ENCODE results near the gene NAXD. TPM values are rescaled to one million over a fixed set of nuclear protein-coding genes. Genes with fewer than 3 reads are reported as not detected.

The NAXD gene
- total RNA-seq, 1 experiment from 2014 or later = 15.1 TPM

GRCh38 chr13:110651271-110651670 lies 35.9 kb downstream of the NAXD start:
- POLR2A ChIA-PET = no interaction called here
- ATAC-seq (no peak), DNase-seq (ENCODE audit: low read depth, low spot score) (no peak)
- TF ChIP-seq CTCF (IDR thresholded peaks at IDR 0.05) (no peak), SIN3A (IDR thresholded peaks at IDR 0.05; ENCODE audit: borderline replicate concordance, insufficient read depth, low read depth, low read length) (no peak), TCF7L2 (IDR thresholded peaks at IDR 0.05; ENCODE audit: low read depth, low read length) (no peak), POLR2AphosphoS5 (IDR thresholded peaks at IDR 0.05; ENCODE audit: low read depth, low read length) (no peak)
- TF ChIP-seq, protein P1, sequence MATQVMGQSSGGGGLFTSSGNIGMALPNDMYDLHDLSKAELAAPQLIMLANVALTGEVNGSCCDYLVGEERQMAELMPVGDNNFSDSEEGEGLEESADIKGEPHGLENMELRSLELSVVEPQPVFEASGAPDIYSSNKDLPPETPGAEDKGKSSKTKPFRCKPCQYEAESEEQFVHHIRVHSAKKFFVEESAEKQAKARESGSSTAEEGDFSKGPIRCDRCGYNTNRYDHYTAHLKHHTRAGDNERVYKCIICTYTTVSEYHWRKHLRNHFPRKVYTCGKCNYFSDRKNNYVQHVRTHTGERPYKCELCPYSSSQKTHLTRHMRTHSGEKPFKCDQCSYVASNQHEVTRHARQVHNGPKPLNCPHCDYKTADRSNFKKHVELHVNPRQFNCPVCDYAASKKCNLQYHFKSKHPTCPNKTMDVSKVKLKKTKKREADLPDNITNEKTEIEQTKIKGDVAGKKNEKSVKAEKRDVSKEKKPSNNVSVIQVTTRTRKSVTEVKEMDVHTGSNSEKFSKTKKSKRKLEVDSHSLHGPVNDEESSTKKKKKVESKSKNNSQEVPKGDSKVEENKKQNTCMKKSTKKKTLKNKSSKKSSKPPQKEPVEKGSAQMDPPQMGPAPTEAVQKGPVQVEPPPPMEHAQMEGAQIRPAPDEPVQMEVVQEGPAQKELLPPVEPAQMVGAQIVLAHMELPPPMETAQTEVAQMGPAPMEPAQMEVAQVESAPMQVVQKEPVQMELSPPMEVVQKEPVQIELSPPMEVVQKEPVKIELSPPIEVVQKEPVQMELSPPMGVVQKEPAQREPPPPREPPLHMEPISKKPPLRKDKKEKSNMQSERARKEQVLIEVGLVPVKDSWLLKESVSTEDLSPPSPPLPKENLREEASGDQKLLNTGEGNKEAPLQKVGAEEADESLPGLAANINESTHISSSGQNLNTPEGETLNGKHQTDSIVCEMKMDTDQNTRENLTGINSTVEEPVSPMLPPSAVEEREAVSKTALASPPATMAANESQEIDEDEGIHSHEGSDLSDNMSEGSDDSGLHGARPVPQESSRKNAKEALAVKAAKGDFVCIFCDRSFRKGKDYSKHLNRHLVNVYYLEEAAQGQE (IDR thresholded peaks at IDR 0.05; ENCODE audit: insufficient read depth in 1 of 2, low read depth in 2 of 2, low read length in 1 of 2) = no peak
- H3K9me3 ChIP-seq (ENCODE audit: control insufficient read depth, insufficient read depth, low read depth, low read length) = no peaks in the 10 kb centered on the region
- CTCF ChIA-PET = no interaction called here
- no TSS peak for BruUV-seq (replicated peaks)
- no peaks in the 10 kb centered on the region for H3K36me3 ChIP-seq (ENCODE audit: control insufficient read depth, insufficient read depth, low read length)
- no peak overlapping the region for H3K27ac ChIP-seq (ENCODE audit: low read length)
- H3K4me1 ChIP-seq (ENCODE audit: control insufficient read depth, insufficient read depth, low read length) = no peaks in the 10 kb centered on the region
- no peaks in the 10 kb centered on the region for H3K27me3 ChIP-seq (ENCODE audit: control insufficient read depth, insufficient read depth, low read length)
- in situ Hi-C loops (cut with HindIII; ENCODE audit: low pct_unique_long_range_greater_than_20kb, low sequenced_read_pairs) (no loop called here), intact Hi-C loops (cut with micrococcal nuclease; ENCODE audit: unreplicated experiment) (no loop called here)
- H3K4me3 ChIP-seq (ENCODE audit: low read depth in 2 of 2, low read length in 2 of 2) = no peak overlapping the region

GRCh38 chr13:110651726-110652230 lies 36.4 kb downstream of the NAXD start:
- Histone ChIP-seq H3K27me3 (ENCODE audit: control insufficient read depth, insufficient read depth, low read length) (no peaks in the 10 kb centered on the region), H3K4me3 (ENCODE audit: low read depth in 2 of 2, low read length in 2 of 2) (no peak overlapping the region), H3K36me3 (ENCODE audit: control insufficient read depth, insufficient read depth, low read length) (no peaks in the 10 kb centered on the region), H3K4me1 (ENCODE audit: control insufficient read depth, insufficient read depth, low read length) (no peaks in the 10 kb centered on the region), H3K27ac (ENCODE audit: low read length) (no peak overlapping the region), H3K9me3 (ENCODE audit: control insufficient read depth, insufficient read depth, low read depth, low read length) (no peaks in the 10 kb centered on the region)
- in situ Hi-C loops (cut with HindIII; ENCODE audit: low pct_unique_long_range_greater_than_20kb, low sequenced_read_pairs) (no loop called here), intact Hi-C loops (cut with micrococcal nuclease; ENCODE audit: unreplicated experiment) (no loop called here)
- BruUV-seq (replicated peaks) = no TSS peak
- TF ChIP-seq CTCF (IDR thresholded peaks at IDR 0.05) = no peak
- TF ChIP-seq, protein P1 (IDR thresholded peaks at IDR 0.05; ENCODE audit: insufficient read depth in 1 of 2, low read depth in 2 of 2, low read length in 1 of 2) = no peak
- no peak for TF ChIP-seq SIN3A (IDR thresholded peaks at IDR 0.05; ENCODE audit: borderline replicate concordance, insufficient read depth, low read depth, low read length)
- TF ChIP-seq TCF7L2 (IDR thresholded peaks at IDR 0.05; ENCODE audit: low read depth, low read length) = no peak
- no peak for TF ChIP-seq POLR2AphosphoS5 (IDR thresholded peaks at IDR 0.05; ENCODE audit: low read depth, low read length)
- DNase-seq (ENCODE audit: low read depth, low spot score) = no peak
- ChIA-PET POLR2A (no interaction called here), CTCF (no interaction called here)
- ATAC-seq = no peak

Measured in Panc1 (cell line).